ENCODE data around the gene IBTK. TPM values are rescaled to one million over a fixed set of nuclear protein-coding genes. Genes with fewer than 3 reads are reported as not detected.
"Not testable (repeated sequence)": the region's sequence is repeated elsewhere in the genome, so short reads cannot be mapped to it uniquely, and the experiment has no call there.

The IBTK gene
- polyA plus RNA-seq, 3 donors = 42.4 to 50.1 (median 49.0) TPM

DNA sequence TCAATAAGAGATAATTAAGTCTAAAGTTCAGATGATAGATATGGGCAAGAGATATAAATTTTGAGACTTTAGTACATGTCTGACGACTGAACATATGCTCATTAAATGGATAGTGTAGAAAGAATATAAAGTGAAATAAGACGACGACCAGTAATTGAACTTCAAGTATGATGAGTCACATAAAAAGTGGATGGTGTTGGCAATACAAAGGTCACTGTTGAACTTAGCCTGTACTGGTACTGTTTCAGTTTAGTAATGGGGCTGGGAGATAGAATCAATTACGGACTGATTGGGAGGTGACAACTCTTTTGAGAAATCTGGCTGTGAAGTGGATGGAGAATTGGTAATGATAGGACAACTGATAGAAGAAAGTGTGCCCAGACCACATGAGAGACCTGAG lies 68.1 kb downstream of the IBTK start:
- DNase-seq (ENCODE audit: low read depth in 3 of 3, low spot score in 2 of 3) = no peak

DNA sequence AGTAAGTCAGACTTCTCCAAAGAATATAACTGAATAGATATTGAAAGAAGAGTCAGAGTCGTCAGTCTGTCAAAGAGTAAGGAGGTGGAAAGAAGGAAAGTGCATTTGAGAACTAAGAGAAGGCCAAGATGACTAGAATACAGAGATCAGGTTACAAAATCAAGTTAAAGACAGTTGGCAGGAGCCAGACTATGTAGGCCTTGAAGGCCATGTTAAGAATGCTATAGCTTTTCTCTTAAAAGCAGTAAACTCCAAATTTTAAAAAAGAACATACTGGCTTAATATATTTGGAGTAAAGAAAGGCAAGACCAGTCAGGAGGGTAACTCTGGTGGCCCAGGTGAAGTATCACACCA lies 68.8 kb downstream of the IBTK start:
- no peak for DNase-seq (ENCODE audit: low read depth in 3 of 3, low spot score in 2 of 3)

- no peak for DNase-seq (ENCODE audit: low read depth in 3 of 3, low spot score in 2 of 3)
Measured at GRCh38 chr6:82178077-82178758, 69.3 kb downstream of the IBTK start.

DNA sequence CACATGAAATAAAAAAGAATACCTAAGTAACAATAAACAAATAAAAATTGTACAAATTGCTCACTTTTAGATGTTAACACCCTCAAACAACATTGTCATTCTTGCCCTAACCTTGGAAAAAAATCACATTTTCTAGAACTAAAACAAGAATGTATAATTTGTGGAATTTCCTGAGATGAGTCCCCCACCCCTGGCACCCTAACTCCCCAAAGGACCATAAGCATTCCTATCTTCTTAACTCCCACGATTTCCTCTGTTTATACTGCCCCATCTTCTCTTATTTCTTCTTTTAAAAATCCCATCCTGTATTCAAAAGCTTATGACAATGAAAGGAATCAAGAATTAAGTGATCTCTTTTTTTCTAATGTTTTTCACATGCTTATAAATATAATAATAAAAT lies 70.9 kb downstream of the IBTK start:
- DNase-seq (ENCODE audit: low read depth in 3 of 3, low spot score in 2 of 3) = no peak

- DNase-seq (ENCODE audit: low read depth in 3 of 3, low spot score in 2 of 3) = no peak
Measured at GRCh38 chr6:82172594-82172993, 75.0 kb downstream of the IBTK start.

DNA sequence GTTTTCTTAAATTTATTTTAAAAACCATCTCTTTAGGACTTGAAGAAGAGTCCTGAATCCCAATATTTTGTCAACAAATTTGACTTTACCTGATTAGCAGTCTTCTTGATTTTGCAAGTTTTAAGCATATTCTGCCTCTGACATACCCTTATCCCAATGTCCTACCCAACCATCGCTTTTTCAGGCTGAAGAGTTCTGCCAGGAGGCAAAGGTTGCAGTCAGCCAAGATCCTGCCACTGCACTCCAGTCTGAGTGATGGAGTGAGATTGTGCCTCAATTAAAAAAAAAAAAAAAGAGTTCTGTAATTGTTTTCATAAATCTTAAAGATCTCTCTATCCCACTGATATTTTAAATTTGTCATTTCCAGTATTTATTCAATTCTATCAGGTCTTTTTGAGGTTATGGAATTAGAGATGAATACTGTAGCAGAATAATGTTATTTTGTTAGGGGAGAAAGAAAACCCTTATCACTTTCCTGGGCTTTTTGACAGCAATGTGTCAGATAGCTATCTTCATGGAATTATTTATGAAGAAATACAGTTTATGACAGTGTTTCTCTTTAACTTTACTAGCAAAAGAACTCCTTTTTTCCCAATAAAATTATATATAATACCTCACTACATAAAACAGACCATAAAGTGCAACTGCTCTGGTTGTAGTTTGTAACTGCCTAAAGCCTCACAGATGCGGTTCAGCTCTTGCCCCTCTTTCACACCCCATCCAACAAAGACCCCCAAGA lies 78.2 kb downstream of the IBTK start:
- no peak for DNase-seq (ENCODE audit: low read depth in 3 of 3, low spot score in 2 of 3)

DNA sequence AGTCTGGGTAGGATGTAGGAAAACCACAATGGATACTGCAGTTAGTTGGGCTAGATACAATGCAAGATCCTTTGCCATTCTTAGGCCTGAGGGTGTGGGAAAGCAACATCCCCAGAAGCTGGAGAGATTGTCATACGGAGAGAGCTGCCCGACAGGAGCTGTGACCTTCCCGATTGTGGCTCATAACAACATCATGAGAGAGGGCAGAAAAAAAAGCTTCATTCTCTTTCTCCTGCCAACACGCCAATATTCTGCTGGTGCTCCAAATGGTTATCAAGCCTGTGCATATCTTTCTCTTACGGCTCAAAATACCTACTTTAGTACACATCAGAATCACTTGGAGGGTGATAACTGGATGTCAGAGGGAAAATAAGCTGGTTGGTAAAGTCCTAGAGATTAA lies 81.1 kb downstream of the IBTK start:
- no peak for DNase-seq (ENCODE audit: low read depth in 3 of 3, low spot score in 2 of 3)

GRCh38 chr6:82160255-82160990 lies 87.1 kb downstream of the IBTK start:
- DNase-seq (ENCODE audit: low read depth in 3 of 3, low spot score in 2 of 3) = no peak

GRCh38 chr6:82152786-82153185 lies 94.8 kb downstream of the IBTK start:
- DNase-seq (ENCODE audit: low read depth in 3 of 3, low spot score in 2 of 3) = not testable (repeated sequence)

DNA sequence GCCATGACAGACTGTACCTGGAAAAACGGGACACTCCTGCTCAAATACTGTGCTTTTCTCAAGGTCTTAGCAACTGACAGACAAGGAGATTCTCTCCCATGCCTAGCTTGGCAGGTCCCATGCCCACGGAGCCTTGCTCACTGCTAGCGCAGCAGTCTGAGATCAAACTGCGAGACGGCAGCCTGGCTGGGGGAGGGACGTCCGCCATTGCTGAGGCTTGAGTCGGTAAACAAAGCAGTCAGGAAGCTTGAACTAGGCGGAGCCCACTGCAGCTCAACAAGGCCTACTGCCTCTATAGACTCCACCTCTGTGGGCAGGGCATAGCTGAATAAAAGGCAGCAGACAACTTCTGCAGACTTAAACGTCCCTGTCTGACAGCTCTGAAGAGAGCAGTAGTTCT lies 96.4 kb downstream of the IBTK start:
- not testable (repeated sequence) for DNase-seq (ENCODE audit: low read depth in 3 of 3, low spot score in 2 of 3)

- no peak for DNase-seq (ENCODE audit: low read depth in 3 of 3, low spot score in 2 of 3)
Measured at GRCh38 chr6:82145926-82146452, 101.6 kb downstream of the IBTK start.

- DNase-seq (ENCODE audit: low read depth in 3 of 3, low spot score in 2 of 3) = no peak
Measured at GRCh38 chr6:82144852-82145340, 102.6 kb downstream of the IBTK start.

DNA sequence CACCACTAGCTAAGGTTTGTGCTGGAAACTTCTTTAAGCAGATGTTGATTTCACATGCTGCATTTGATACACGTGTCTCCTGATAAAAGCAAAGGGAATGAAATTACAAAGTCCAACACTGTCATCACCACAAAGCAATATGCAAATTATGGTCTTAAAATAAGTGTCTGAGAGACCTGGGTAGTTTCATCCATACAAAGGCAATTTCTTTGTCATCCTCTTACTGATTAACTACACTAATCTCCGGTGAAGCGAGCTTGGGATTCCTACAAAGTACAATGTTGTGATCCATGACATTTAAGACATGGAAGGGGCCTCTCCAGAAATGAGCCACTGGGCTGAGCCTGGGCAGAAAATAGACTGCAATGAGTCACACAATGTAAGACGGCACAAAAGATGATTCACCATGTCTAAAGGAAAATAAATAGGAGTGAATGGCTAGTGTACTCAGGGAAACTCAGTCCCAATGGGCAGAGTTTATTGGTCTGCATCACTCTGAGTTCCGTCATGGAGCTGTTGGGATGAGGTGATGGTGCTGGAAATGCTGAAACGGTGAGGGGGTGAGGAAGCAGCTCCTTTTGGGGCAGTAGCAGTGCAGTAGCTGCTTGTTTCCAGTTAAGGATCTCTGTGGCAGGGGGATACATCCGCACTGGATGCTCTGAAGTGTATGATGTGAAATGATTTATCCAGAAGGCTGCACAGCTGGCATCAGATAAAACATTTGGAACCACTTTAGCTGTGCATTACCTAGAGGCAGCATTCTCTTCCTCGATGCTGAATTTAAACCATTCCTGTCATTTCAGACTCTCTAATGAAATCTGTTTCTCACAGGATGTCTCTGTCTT lies 103.3 kb downstream of the IBTK start:
- DNase-seq (ENCODE audit: low read depth in 3 of 3, low spot score in 2 of 3) = no peak

GRCh38 chr6:82143041-82143481 lies 104.5 kb downstream of the IBTK start:
- no peak for DNase-seq (ENCODE audit: low read depth in 3 of 3, low spot score in 2 of 3)

GRCh38 chr6:82142524-82142923 lies 105.0 kb downstream of the IBTK start:
- DNase-seq (ENCODE audit: low read depth in 3 of 3, low spot score in 2 of 3) = no peak

- no peak for DNase-seq (ENCODE audit: low read depth in 3 of 3, low spot score in 2 of 3)
Measured at GRCh38 chr6:82138075-82138791, 109.3 kb downstream of the IBTK start.

DNA sequence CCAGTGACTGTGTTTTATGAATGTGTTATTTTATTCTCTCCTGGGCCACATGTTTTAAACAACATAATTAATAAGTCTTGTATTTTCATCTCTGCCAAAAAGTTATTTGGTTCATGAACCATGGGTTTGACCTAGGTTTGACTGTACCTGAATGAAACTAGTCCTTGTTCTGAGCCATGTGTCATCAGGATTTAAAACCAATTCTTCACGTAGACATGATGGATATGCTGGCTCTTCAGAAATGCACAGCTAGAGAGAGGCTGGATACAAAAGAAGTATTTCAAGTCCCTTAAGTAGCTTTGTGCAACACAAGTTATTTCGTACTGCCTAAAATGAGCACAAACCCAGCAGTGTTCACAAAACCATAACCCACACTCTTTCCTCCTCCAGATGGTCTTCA lies 116.1 kb downstream of the IBTK start:
- DNase-seq (ENCODE audit: low read depth in 3 of 3, low spot score in 2 of 3) = no peak

DNA sequence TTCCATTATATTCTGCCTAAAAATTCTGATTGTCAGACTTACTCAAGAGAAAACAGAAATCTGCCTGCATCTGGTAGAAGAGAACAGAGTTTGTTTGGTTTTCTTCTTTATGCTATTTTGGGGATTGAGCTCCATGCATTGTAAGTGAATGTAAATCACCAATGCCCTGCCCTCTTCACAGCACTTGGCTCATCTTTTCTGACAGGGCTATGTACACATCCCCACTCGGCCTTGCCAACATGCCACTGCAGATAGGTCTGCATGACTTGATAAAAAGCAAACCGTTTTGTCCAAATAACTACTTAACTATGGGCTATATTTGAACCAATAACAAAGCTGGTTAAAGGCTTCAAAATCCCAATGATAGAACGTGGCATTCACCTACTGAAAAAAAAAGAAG lies 117.7 kb downstream of the IBTK start:
- no peak for DNase-seq (ENCODE audit: low read depth in 3 of 3, low spot score in 2 of 3)

- DNase-seq (ENCODE audit: low read depth in 3 of 3, low spot score in 2 of 3) = not testable (repeated sequence)
Measured at GRCh38 chr6:82128973-82129372, 118.6 kb downstream of the IBTK start.

DNA sequence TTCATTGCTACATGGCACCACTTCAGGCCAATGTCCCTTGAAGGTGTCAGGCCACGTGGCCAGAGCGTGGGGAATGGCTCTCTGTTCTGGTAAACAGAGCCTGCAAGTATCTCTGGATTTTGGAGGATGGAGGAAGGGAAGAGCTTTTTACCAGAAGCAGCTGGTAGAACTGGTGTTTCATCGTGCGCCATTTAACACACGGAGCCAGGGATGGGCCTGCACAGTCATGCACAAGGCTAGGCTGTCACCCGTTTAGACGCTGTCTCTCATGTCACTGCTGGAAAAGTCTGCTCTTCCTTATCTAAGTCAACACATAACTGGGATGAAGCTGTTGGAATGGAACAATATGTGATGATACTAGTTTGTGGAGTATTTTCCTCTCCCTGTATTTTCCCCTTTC lies 123.9 kb downstream of the IBTK start:
- no peak for DNase-seq (ENCODE audit: low read depth in 3 of 3, low spot score in 2 of 3)
